ENCODE measurements around the gene PSPN. TPM values are rescaled to one million over a fixed set of nuclear protein-coding genes. Genes with fewer than 3 reads are reported as not detected.

The PSPN gene
- total RNA-seq, 1 experiment from 2014 or later, result 1.9 TPM

- H3K27ac Mint-ChIP-seq, result no peak overlapping the region
- no peak for ATAC-seq
- H3K4me3 Mint-ChIP-seq, result no peak overlapping the region
- no peak for DNase-seq (ENCODE audit: low spot score)
- ChIA-PET CTCF (interaction anchor here (0.8 to 1.0 kb wide), 3 partner anchors 12 to 281 kb away, joined by 3 to 5 read pairs (median 3); no protein-coding TSS in a partner anchor), POLR2A (no interaction called here)
- H3K27me3 Mint-ChIP-seq (ENCODE audit: low read depth), result peaks cover 12% of the 10 kb centered on the region
- H3K36me3 Mint-ChIP-seq, result no peaks in the 10 kb centered on the region; the same call in 1 of the 2 replicates
- H3K9me3 Mint-ChIP-seq, result peaks cover 9% of the 10 kb centered on the region
- H3K4me1 Mint-ChIP-seq, result no peaks in the 10 kb centered on the region
- no peak for TF ChIP-seq CDX4 (CRISPR knock-in tag; IDR thresholded peaks at IDR 0.05; ENCODE audit: borderline replicate concordance)
- TF ChIP-seq TEAD1 (CRISPR knock-in tag; IDR thresholded peaks at IDR 0.05), result no peak
- no peak for TF ChIP-seq RELA (CRISPR knock-in tag; IDR thresholded peaks at IDR 0.05; ENCODE audit: borderline replicate concordance)
- no peak for TF ChIP-seq E2F1 (CRISPR knock-in tag; IDR thresholded peaks at IDR 0.05)
- TF ChIP-seq MXD4 (CRISPR knock-in tag; IDR thresholded peaks at IDR 0.05; ENCODE audit: borderline replicate concordance), result no peak
These were observed 23.2 kb downstream of the PSPN start for GRCh38 chr19:6352381-6353165.

GRCh38 chr19:6350688-6351087 lies 25.0 kb downstream of the PSPN start:
- no peak for ATAC-seq
- TF ChIP-seq ZNF138 (CRISPR knock-in tag; conservative IDR thresholded peaks at IDR 0.05), result no peak
- TF ChIP-seq RELA (CRISPR knock-in tag; IDR thresholded peaks at IDR 0.05; ENCODE audit: borderline replicate concordance), result no peak
- no peak for TF ChIP-seq PRRX2 (CRISPR knock-in tag; IDR thresholded peaks at IDR 0.05)
- TF ChIP-seq ZNF396 (CRISPR knock-in tag; IDR thresholded peaks at IDR 0.05; ENCODE audit: borderline replicate concordance), result no peak
- no peak for TF ChIP-seq ZNF532 (CRISPR knock-in tag; IDR thresholded peaks at IDR 0.05; ENCODE audit: borderline replicate concordance)
- TF ChIP-seq CTCF (IDR thresholded peaks at IDR 0.05), result no peak
- TF ChIP-seq ZNF423 (CRISPR knock-in tag; IDR thresholded peaks at IDR 0.05), result no peak
- TF ChIP-seq E2F4 (CRISPR knock-in tag; IDR thresholded peaks at IDR 0.05; ENCODE audit: borderline replicate concordance, low read depth), result no peak
- no peak for TF ChIP-seq TEAD4 (CRISPR knock-in tag; IDR thresholded peaks at IDR 0.05)
- TF ChIP-seq NFE2L1 (CRISPR knock-in tag; IDR thresholded peaks at IDR 0.05), result no peak
- no peak for TF ChIP-seq ZNF416 (CRISPR knock-in tag; IDR thresholded peaks at IDR 0.05)
- TF ChIP-seq OVOL2 (CRISPR knock-in tag; IDR thresholded peaks at IDR 0.05; ENCODE audit: borderline replicate concordance), result no peak
- no peak for TF ChIP-seq FOXP4 (CRISPR knock-in tag; IDR thresholded peaks at IDR 0.05)
- TF ChIP-seq ZNF512 (CRISPR knock-in tag; IDR thresholded peaks at IDR 0.05; ENCODE audit: borderline replicate concordance), result no peak
- TF ChIP-seq NR1H2 (CRISPR knock-in tag; IDR thresholded peaks at IDR 0.05), result no peak
- no peak for TF ChIP-seq ERG (CRISPR knock-in tag; IDR thresholded peaks at IDR 0.05)

More at GRCh38 chr19:6350688-6351087, 25.0 kb downstream of the PSPN start:
- Mint-ChIP-seq H3K9me3 (peaks cover 14% of the 10 kb centered on the region), H3K36me3 (no peaks in the 10 kb centered on the region; the same call in 1 of the 2 replicates), H3K4me3 (no peak overlapping the region), H3K27ac (no peak overlapping the region), H3K4me1 (no peaks in the 10 kb centered on the region), H3K27me3 (ENCODE audit: low read depth) (peaks cover 16% of the 10 kb centered on the region)
- ChIA-PET POLR2A (no interaction called here), CTCF (no interaction called here)
- DNase-seq (ENCODE audit: low spot score), result no peak
